ENCODE results near the gene CCL24.
A peak's percentile ranks its signal among the peaks of the same experiment; 100 is the strongest.
"Not testable (repeated sequence)": the region's sequence is repeated elsewhere in the genome, so short reads cannot be mapped to it uniquely, and the experiment has no call there.

CCL24 gene

GRCh38 chr7:75842836-75843446, 29.3 kb upstream of the CCL24 start:
- peak overlapping the region; percentile 46 for H3K4me3 ChIP-seq (ENCODE audit: low read depth, low read length)
- peak; percentile 96 for DNase-seq (ENCODE audit: low read depth)
- TF ChIP-seq MYC (IDR thresholded peaks at IDR 0.05; ENCODE audit: low read depth, low read length): 0 out of 2 replicates have a peak, but pooled peaks have one; percentile 13
- TF ChIP-seq MAX (IDR thresholded peaks at IDR 0.05; ENCODE audit: low read depth, low read length): peak; percentile 56
- peak; percentile 67 for TF ChIP-seq POLR2A (IDR thresholded peaks at IDR 0.05; ENCODE audit: extremely low read depth, insufficient read length)
- no peak for TF ChIP-seq CTCF (IDR thresholded peaks at IDR 0.05; ENCODE audit: low read depth, low read length)

- no peak for TF ChIP-seq POLR2A (IDR thresholded peaks at IDR 0.05; ENCODE audit: extremely low read depth, insufficient read length)
- TF ChIP-seq CTCF (IDR thresholded peaks at IDR 0.05; ENCODE audit: low read depth, low read length): no peak
- no peak for TF ChIP-seq MYC (IDR thresholded peaks at IDR 0.05; ENCODE audit: low read depth, low read length)
- TF ChIP-seq MAX (IDR thresholded peaks at IDR 0.05; ENCODE audit: low read depth, low read length): no peak
- DNase-seq (ENCODE audit: low read depth): no peak
- no peak overlapping the region for H3K4me3 ChIP-seq (ENCODE audit: low read depth, low read length)
These were observed 26.4 kb upstream of the CCL24 start for GRCh38 chr7:75840029-75840428.

- H3K4me3 ChIP-seq (ENCODE audit: low read depth, low read length); DNase-seq (ENCODE audit: low read depth): not testable (repeated sequence)
These were observed 24.8 kb upstream of the CCL24 start for GRCh38 chr7:75838281-75838930.

GRCh38 chr7:75836798-75837197, 23.2 kb upstream of the CCL24 start:
- H3K4me3 ChIP-seq (ENCODE audit: low read depth, low read length): no peak overlapping the region
- TF ChIP-seq MYC (IDR thresholded peaks at IDR 0.05; ENCODE audit: low read depth, low read length): no peak
- no peak for TF ChIP-seq MAX (IDR thresholded peaks at IDR 0.05; ENCODE audit: low read depth, low read length)
- TF ChIP-seq POLR2A (IDR thresholded peaks at IDR 0.05; ENCODE audit: extremely low read depth, insufficient read length): no peak
- no peak for TF ChIP-seq CTCF (IDR thresholded peaks at IDR 0.05; ENCODE audit: low read depth, low read length)

GRCh38 chr7:75835688-75836285, 22.2 kb upstream of the CCL24 start:
- TF ChIP-seq POLR2A (IDR thresholded peaks at IDR 0.05; ENCODE audit: extremely low read depth, insufficient read length) (no peak), MYC (IDR thresholded peaks at IDR 0.05; ENCODE audit: low read depth, low read length) (no peak), MAX (IDR thresholded peaks at IDR 0.05; ENCODE audit: low read depth, low read length) (no peak), CTCF (IDR thresholded peaks at IDR 0.05; ENCODE audit: low read depth, low read length) (no peak)
- no peak for DNase-seq (ENCODE audit: low read depth)
- H3K4me3 ChIP-seq (ENCODE audit: low read depth, low read length): no peak overlapping the region

More at GRCh38 chr7:75836798-75837197, 23.2 kb upstream of the CCL24 start:
- no peak for DNase-seq (ENCODE audit: low read depth)

- not testable (repeated sequence) for DNase-seq (ENCODE audit: low read depth); H3K4me3 ChIP-seq (ENCODE audit: low read depth, low read length)
These were observed 20.1 kb upstream of the CCL24 start for GRCh38 chr7:75833662-75834061.

Measured in NB4 (cell line).